GM21825 (cell line): ENCODE measurements around the gene AGR2.
"Not testable (repeated sequence)": the region's sequence is repeated elsewhere in the genome, so short reads cannot be mapped to it uniquely, and the experiment has no call there.

Source experiments
- ATAC-seq: cut with Tn5 transposase; IDR thresholded peaks from one replicate; pipeline ENCODE4 v1.9.1; 2021; ENCODE audit warnings: mild to moderate bottlenecking, moderate library complexity; ENCODE audit not compliant: unreplicated experiment

The AGR2 gene

GRCh38 chr7:16804674-16805439 lies at the start of gene AGR2:
TSS of gene AGR2 (minus strand) at chr7:16804999. CDS start at chr7:16801796, 3,203 bp downstream.
- ATAC-seq, result no peak

GRCh38 chr7:16853189-16853588 lies 48.4 kb upstream of the AGR2 start:
- not testable (repeated sequence) for ATAC-seq

- no peak for ATAC-seq
Measured at GRCh38 chr7:16851829-16852228, 47.0 kb upstream of the AGR2 start.

- ATAC-seq, result no peak
Measured at GRCh38 chr7:16850614-16851466, 46.0 kb upstream of the AGR2 start.

GRCh38 chr7:16849296-16850148 lies 44.7 kb upstream of the AGR2 start:
- no peak for ATAC-seq

- no peak for ATAC-seq
Measured at GRCh38 chr7:16847381-16847860, 42.6 kb upstream of the AGR2 start.

GRCh38 chr7:16846601-16847165 lies 41.9 kb upstream of the AGR2 start:
- no peak for ATAC-seq

- ATAC-seq, result no peak
Measured at GRCh38 chr7:16845746-16846145, 40.9 kb upstream of the AGR2 start.

GRCh38 chr7:16841681-16842080 lies 36.9 kb upstream of the AGR2 start:
- no peak for ATAC-seq

- no peak for ATAC-seq
Measured at GRCh38 chr7:16840094-16840493, 35.3 kb upstream of the AGR2 start.

- ATAC-seq, result no peak
Measured at GRCh38 chr7:16839646-16840045, 34.8 kb upstream of the AGR2 start.

- no peak for ATAC-seq
Measured at GRCh38 chr7:16838891-16839290, 34.1 kb upstream of the AGR2 start.

- ATAC-seq, result no peak
Measured at GRCh38 chr7:16838386-16838785, 33.6 kb upstream of the AGR2 start.

GRCh38 chr7:16836481-16836880 lies 31.7 kb upstream of the AGR2 start:
- no peak for ATAC-seq

GRCh38 chr7:16833373-16833772 lies 28.6 kb upstream of the AGR2 start:
- ATAC-seq, result no peak

- no peak for ATAC-seq
Measured at GRCh38 chr7:16826060-16826459, 21.3 kb upstream of the AGR2 start.

GRCh38 chr7:16822029-16822428 lies 17.2 kb upstream of the AGR2 start:
- no peak for ATAC-seq

GRCh38 chr7:16818732-16819131 lies 13.9 kb upstream of the AGR2 start:
- no peak for ATAC-seq

GRCh38 chr7:16817536-16817935 lies 12.7 kb upstream of the AGR2 start:
- no peak for ATAC-seq

- no peak for ATAC-seq
Measured at GRCh38 chr7:16816824-16817223, 12.0 kb upstream of the AGR2 start.

- no peak for ATAC-seq
Measured at GRCh38 chr7:16815001-16815400, 10.2 kb upstream of the AGR2 start.
